Middle frontal gyrus (tissue), 1 donor: ENCODE data around the gene GRSF1.
"Not testable (repeated sequence)": the region's sequence is repeated elsewhere in the genome, so short reads cannot be mapped to it uniquely, and the experiment has no call there.

Experiments
- DNase-seq: peaks from one replicate; pipeline ENCODE4 v3.0.0-alpha.2; 2015; ENCODE audit warnings: low spot score; ENCODE audit errors: extremely low spot score

The GRSF1 gene

DNA sequence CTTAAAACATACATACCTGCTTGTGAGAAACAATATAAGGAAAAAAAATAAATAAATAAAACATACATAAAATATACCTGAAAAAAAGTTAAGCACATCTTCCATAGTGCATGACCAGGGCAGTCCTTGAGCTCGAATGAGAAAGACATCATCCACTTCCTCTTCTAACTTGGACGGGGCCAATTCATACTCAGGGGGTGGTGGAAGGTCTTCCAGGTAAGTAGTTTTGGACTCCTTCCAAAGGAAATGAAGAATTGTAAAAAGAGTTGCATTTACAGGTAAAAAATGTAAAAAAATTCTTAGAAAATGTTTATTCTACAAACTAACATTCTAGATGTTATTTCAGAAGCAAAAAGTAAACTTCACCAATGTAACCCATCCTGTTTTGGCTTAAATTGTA lies 3.6 kb downstream of the GRSF1 start:
- no peak for DNase-seq

DNA sequence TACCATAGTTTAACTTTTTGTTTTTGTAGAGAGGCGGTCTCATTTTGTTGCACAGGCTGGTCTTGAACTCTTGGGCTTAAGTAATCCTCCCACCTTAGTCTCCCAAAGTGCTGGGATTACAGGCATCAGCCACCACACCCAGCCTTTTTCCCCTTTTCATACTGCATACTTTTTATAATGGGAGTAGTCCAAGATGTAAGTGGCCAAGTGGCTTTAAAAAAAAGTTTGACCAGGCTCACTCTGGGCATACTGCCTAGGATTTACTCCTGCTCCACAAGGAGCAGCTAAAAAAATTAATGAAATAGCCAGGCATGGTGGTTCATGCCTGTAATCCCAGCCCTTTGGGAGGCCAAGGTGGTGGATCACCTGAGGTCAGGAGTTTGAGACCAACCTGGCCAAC lies 6.0 kb downstream of the GRSF1 start:
- DNase-seq, result no peak

DNA sequence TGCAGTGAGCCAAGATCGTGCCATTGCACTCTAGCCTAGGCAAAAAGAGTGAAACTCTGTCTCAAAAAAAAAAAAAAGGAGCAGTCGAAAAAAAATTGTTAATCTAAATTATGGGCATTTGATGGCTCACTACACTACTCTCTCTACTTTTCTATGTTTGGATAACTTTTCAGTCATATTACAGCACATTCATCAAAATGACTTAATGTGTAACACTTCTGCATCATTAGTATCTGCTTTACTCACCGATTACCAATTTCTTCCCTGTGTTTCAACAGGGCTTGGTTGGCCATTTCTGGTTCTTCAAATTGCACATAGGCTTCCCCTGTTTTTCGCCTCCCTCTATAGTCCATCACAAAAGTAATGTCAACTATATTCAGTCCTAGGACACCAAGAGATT lies 8.4 kb downstream of the GRSF1 start:
- DNase-seq, result no peak

DNA sequence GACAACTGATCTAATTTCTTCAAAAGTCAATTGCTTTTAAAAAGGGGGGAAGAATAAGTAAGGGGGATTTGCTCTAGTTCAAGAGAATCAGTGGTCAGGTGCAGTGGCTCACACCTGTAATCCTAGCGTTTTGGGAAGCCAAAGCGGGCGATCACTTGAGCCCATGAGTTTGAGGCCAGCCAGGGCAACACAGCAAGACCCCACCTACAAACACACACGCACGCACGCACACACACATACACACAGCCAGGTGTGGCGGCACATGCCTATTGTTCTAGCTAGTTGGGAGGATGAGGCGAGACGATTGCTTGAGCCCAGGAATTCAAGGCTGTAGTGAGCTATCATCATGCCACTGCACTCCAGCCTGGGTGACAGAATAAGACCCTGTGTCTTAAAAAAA lies 9.6 kb downstream of the GRSF1 start:
- no peak for DNase-seq

DNA sequence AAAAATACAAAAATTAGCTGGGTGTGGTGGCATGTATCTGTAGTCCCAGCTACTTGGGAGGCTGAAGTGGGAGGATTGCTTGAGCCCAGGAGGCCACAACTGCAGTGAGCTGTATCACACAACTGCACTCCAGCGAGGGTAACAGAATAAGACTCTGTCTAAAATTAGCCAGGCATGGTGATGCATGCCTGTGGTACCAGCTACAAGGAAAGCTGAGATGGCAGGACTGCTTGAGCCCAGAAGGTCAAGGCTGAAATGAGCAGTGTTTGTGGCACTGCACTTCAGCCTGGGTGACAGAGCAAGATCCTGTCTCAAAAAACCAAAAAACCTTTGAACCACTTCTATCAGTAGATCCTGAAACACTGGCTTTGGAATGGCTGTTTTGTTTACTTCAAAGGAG lies 10.2 kb downstream of the GRSF1 start:
- no peak for DNase-seq

DNA sequence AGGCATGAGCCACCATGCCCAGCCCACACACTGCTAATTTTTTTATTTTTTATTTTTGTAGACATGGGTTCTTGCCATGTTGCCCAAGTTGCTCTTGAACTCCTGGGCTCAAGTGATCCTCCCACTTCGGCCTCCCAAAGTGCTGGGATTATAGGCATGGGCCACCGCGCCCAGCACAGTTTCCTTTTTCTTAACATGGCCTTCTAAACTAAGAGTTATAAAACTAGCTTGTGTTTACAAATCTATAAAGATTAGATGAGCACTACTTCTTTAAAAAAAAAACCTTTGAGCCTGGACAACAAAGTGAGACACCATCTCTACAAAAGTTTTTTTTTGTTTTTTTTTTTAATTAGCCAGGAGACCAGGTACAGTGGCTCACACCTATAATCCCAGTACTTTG lies 10.7 kb downstream of the GRSF1 start:
- DNase-seq, result no peak

DNA sequence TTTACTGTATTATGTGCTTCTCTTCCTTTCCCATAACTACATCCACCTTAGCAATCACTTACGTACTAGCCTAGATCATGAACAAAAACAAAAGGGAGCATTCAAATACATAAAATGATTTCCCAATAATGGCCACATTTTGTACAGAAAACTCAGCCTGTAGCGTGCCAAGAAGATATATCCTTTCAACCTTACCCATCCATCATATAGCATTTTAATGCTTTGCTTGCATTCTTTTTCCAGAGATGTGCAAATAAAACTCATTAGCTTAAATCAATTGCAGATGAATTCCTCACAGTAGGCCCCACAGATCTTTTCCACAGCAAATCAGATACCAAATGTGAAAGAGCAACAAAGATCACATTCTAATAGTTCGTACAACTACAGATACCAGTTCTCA lies 20.8 kb downstream of the GRSF1 start:
- no peak for DNase-seq

DNA sequence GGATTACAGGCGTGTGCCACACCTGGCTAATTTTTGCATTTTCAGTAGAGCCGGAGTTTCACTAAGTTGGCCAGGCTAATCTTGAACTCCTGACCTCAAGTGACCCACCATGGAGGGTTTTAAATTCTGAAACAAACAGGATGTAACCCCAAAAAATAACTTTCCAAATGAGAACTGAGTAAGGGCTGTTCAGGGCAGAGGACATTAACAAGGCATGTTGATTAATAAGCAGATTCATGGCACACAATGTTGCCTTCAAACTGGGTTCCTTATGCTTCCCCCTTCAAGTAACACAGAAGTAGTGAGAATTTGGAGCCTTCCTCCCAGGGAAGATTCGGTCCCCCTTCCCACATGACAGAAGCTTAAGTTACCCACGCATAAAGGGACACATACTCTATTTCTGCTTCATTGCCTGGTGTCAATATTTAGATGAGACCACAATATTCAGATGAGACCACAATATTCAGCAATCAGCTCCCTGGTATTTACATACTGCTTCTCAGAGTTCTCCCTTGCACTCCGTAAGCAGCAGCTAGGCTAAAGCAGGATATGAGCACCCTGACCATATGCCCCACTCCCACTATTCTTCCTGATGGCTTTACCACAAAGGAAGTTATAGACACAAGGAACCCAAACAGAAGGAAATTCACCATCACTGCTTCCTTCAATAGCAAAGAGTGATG lies 21.4 kb downstream of the GRSF1 start:
- DNase-seq, result no peak

DNA sequence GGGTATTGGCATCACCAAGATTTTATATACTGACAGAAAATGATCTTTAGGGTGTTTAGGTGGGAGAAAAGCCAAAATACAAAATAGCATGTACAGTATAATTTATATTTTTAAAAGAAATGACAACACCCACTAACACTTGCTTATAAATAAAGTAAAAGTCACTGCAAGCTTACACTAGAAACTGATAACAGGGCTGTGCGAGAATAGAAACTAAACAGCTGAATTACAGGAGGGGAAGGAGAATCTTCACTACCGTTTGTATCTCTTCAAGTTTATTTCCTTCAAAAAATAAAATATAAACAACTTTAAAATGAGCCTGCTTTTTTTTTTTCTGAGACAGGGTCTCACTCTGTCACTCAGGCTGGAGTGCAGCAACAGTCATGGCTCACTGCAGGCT lies 22.8 kb downstream of the GRSF1 start:
- no peak for DNase-seq

DNA sequence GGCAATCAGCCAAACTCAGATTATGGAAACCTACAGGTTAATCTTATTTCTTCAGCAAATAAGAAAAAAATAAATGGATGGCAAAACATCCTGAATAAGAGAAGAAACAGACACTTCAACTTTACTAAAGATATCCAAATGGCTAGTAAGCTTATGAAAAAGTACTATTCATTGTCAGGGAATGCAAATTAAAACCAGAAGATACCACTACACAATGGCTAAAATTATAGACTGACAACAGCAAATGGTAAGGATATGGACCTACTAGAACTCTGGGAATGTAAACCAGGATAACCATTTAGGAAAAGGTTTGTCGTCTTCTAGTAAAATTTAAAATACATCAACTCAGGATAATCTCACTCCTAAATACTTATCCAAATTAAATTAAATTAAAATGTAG lies 24.3 kb downstream of the GRSF1 start:
- DNase-seq, result no peak

DNA sequence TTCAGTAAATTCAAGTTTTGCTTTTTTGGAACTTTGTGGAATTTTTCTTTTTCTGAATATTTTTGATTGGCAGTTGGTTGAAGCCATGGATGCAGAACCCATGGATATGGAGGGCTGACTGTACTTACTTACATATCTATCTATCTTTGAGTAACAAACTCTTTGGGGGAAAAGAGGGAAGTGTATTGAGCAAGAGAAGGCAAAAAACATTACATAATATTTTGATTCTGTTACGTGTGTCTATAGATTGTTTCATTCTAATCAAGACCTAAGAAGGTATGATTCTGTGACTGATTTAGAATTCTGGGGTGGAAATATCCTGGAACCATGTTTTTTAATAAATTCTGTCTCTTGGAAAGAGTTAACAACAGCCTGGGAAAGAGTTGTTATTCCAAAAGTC lies 31.5 kb downstream of the GRSF1 start:
- DNase-seq, result no peak

DNA sequence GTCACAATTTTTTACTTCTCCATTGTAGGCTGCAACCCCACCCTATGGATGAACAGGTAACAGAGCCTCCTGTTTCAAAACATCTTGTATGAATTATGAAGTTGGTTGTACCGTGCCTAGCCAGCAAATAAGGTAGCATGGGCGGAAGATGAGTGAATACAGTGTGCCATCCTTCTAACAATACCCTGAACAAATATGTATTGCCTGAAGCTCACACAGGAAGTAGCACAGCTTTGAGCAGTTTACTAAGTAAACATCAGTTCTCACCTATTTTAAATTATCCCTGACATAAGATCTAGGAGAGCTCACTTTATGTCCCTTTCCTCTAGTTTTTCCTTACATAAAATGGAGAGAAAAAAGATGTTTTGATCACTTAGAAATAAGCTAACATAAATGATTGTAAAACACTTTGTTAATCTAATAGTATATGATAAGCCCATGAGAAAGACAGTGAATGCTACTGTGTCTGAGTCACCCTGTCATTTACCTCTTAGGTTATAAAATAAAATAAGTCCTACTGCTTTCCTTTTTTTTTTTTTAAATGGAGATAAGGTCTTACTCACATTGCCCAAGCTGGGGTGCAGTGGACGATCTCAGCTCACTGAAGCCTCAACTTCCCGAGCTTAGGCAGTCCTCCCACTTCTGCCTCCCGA lies 36.6 kb downstream of the GRSF1 start:
- no peak for DNase-seq

DNA sequence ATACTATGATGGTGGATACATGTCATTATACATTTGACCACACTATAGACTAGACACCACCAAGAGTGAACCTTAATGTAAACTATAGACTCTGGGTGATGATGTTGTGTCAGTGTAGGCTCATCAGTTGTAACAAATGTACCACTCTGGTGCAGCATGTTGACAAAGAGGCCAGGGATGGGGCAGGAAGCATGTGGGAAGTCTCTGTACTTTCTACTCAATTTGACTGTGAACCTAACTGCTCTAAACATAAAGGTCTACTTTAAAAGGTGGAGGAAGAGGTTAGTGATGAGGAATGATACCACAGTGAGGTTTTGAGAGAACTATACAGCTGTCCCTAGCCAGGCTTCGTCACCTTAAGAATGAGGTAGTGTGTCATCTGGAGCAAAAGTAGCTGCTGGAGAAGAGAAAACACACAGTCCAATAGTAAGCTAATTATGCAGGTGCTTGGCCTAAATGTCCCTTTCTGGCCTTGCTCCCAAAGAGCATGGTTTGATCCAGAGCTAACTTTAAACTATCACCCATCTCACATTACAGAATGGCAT lies 38.4 kb downstream of the GRSF1 start:
- DNase-seq, result no peak

DNA sequence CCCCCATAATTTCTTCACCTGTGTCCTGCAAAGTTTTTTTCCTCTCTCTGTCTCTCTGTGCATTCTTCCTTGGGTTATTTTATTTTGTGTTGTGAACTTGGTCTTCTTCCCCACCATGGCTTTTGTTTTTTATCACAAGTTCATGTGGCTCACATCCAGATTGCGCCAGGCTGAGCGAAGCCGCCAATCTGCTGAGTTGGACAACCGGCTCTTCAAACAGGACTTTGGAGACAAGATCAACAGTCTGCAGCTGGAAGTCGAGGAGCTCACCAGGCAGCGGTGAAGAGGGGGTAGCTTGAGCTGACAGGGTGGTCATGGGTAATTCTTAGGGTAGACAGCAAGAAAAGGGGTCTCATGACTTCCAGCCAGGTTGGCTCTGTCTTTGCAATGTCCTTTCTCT lies 46.1 kb downstream of the GRSF1 start:
- DNase-seq, result no peak

DNA sequence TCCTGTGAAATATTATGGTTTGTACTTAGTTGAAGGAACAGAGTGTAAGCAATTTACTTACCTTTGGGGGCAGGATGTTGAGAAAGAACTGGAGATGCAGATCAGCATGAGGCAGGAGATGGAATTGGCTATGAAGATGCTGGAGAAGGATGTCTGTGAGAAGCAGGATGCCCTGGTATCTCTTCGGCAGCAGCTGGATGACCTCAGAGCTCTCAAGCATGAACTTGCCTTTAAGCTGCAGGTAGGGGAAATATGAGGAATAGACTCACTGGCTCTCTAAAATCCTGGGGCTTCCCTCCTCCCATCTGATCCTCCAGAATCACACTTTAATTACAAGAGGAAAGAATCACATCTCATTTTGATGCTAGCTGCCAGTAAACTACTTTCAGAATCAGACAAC lies 51.0 kb downstream of the GRSF1 start:
- no peak for DNase-seq

DNA sequence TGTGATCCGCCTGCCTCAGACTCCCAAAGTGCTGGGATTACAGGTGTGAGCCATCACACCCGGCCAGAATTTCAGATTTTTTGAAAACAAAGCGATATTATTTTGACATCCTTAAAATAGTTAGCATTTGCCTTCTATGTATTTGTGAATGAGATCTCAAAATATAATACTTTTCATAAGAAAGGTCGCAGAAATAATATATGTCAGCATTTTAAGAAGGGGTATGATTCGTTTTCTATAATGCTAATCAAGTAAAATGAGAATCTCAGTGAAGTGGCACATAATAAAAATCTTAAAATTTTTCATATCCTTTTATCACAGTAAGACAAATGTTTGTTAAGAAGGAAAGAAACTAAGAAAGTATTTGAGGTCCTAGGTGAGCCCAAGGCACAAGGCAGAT lies 52.2 kb downstream of the GRSF1 start:
- no peak for DNase-seq

DNA sequence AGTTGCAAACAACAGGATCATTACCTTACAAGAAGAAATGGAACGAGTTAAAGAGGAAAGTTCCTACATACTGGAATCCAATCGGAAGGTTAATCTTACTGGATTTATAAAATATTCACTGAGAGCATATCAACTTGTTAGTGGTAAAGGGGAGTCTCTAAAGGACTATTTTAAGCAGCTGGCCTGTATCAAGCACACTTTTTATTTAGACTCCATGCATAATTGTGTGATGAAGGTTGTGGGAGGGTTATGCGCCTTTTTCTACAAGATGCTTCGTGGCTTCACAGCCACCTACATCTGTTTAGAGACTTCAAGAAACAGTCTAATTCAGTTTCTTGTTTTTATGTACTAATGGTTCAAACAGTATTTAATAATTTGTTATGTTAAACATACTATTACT lies 56.6 kb downstream of the GRSF1 start:
- DNase-seq, result no peak

DNA sequence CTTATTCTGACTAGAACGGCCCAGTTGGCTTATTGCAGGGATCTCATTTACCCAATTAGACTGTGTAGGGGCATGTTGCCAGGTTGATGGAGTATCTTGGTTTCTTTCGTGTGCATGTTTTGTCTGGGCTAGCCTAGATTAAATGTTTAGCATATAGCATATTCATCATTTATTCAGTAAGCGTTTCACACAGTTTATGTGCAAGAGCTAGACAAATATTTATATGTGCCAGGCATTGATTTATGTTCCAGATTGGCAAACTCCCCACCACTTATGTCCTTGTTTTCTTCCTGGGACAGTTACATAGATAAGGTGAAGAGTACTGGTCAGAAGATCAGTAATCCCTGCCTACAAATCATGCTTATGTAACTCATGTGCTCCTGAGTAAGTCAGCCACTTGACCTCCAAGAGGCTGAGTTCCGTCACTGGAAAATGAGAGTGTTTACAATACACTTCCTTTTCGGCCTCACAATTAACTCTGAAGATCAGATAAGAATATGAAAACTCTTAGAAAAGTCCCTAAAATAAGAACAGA lies 60.7 kb downstream of the GRSF1 start:
- no peak for DNase-seq

DNA sequence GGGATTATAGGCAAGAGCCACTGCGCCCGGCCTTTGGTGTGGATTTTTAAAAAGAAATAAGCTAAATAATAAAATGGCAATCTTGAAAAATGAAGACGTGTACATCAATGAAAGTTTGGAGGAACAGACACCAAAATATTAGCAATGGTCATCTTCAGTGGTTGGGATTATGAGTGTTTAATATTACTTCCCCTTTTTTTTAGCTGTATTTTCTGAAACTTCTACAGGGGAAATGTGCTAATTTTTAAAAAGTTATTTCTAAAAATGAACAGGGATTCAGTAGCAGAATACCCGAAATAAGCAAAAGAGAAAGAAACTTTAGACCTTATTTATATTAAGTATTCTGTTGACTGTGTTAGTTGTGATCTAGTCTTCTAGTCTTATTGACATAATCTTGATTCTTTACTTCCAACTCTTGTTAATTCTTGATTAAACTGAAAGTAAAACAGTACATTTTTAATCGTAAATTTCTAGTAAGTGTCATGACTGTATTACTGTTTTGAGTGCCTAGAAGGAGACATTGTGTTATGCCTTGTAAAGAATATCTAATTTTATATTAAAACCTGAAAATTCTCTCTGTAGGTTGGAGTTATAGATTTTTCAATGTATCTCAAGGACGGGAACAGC lies 66.6 kb downstream of the GRSF1 start:
- no peak for DNase-seq

DNA sequence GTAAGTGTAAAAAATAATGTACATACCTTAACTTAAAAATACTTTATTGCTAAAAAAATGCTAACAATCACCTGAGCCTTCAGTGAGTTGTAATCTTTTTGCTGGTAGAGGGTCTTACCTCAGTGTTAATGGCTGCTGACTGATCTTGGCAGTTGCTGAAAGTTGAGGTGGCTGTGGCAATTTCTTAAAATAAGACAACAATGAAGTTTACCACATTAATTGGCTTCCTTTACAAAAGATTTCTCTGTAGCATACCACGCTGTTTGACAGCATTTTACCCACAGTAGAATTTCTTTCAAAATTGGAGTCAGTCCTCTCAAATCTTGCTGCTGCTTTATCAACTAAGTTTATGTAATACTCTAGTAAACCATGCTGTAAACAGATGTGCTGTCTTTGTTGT lies 70.3 kb downstream of the GRSF1 start:
- DNase-seq, result not testable (repeated sequence)

DNA sequence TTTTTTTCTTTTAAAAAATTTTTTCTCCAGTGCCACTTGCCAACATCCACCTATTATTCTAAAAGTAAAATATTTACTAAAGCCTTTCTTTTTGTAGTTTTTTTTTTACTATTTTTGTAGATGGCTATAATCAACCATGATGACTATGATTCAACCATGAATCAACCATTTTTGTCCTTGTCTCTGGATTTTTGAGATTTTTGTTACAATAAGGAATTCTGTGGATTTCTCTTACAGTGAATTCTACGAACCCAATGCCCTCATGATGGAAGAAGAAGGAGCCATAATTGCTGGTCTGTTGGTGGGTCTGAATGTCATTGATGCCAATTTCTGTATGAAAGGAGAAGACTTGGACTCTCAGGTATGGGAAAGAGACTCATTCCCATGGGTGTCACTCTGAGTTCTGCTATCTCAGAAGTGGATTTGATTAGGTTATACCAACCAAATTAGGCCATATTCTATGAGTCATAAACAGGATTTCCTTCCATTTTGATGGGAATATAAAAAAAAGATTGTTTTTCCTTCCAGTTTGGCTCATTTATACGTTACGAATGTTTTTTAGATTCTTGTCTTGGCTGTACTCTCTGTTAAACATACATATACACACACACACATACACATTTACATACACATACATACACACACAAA lies 71.3 kb downstream of the GRSF1 start:
- no peak for DNase-seq
